SK-N-DZ (cell line): ENCODE measurements around the gene TBX4.
"Not testable (repeated sequence)": the region's sequence is repeated elsewhere in the genome, so short reads cannot be mapped to it uniquely, and the experiment has no call there.

Experiments used
- DNase-seq: peaks from one replicate; pipeline ENCODE4 v3.0.0-alpha.2; 2015; ENCODE audit warnings: low spot score

The TBX4 gene

GRCh38 chr17:61483778-61484116 is 31.5 kb downstream of the TBX4 start:
- DNase-seq = no peak

DNA sequence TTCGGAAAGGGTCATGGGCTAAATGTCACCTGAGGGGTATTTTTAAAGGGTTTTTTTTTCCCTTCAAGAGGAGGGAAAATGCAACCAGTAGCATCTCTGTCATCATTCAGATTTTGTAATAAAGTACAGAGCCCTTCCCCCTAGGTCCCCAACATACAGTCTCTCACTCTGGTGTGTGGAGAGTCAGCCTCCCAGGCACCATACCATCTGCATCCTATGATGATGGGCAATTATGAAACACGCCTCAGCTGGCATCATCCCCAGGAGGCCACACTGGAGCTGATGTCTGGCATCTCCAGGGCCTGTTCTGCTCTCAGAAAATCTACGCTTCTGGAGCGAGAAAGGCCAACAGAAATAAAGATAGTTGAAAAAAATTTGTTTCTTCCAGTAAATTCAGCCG is 32.0 kb downstream of the TBX4 start:
- DNase-seq = no peak

DNA sequence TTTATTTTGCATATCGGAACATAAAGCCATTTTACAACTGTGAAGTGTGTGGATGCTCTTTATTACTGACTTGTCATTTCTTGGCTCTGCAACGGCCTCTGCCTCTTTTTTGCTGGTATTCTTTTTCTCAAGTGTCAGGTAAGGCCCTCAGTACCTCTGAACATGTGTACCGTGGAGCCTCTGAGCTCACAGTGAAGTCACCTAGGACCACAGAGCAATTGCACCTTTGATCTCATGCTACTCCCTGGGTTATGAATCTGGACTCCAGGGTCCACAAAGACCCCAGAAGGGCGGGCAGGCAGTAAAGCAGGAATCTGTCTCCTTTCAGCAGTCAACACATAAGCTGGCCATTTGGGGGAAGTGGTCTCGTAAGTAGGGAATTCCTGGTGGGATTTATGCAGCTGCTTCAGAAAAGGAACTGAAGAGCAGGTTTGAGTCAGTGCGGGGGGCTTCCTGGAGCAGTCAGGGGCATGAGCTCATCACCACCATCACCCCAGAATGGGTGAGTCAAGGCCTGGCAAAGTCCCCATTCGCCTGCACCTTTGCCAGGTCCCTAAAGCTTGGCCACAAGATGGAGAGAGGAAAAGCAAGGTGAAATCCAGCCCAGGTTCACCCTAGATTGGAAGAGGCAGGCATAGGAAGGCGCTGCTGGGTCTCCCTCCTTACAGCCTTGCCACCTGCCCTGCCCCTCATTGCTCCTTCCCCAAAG is 33.0 kb downstream of the TBX4 start:
- no peak for DNase-seq

DNA sequence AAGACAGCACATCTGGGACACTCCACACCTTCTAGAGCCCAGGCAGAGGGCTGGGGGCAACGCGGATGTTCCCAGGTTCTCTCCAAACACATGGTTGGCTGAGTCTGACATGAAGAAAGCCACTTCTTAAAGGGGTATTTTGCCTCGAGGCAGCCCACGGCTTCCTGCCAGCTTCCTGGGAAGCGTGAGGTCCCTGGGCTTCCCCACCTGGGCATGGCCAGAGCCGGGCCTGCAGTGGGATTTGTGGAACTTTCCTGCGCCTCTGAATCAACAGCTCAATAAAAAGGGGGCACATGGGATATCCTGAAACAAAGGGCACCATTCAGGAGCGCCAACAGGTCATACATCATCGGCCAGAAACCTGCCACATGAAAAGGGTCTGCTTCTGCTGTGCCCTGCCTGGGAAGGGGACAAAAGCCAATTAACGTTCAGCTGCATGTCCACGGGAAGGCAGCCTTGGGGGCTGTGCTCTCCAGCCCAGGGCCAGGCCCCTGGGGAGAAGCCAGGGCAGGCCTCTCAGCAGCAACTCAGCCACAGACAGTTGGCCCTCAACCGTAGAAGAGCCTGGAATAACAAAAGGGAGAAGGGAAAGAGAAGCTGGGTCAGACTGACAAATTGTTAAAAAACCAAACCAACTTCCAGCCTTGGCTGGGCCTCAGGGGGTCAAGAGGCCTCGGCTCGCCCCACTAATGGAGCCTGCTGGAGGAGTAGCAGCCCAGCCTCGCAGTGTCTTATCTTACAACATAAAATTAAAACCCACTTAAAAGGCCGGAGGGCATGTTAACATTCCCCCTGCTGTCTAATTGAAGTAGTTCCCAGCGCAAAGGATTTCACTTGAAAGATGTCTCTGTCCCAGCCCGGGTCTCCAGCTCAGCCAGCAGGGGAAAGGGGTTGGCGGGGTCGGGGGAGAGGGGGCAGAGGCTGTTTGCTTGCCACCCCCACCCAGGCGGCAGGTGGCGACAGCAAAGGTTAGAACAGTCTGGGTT is 34.2 kb downstream of the TBX4 start:
- DNase-seq = peak; percentile 94

DNA sequence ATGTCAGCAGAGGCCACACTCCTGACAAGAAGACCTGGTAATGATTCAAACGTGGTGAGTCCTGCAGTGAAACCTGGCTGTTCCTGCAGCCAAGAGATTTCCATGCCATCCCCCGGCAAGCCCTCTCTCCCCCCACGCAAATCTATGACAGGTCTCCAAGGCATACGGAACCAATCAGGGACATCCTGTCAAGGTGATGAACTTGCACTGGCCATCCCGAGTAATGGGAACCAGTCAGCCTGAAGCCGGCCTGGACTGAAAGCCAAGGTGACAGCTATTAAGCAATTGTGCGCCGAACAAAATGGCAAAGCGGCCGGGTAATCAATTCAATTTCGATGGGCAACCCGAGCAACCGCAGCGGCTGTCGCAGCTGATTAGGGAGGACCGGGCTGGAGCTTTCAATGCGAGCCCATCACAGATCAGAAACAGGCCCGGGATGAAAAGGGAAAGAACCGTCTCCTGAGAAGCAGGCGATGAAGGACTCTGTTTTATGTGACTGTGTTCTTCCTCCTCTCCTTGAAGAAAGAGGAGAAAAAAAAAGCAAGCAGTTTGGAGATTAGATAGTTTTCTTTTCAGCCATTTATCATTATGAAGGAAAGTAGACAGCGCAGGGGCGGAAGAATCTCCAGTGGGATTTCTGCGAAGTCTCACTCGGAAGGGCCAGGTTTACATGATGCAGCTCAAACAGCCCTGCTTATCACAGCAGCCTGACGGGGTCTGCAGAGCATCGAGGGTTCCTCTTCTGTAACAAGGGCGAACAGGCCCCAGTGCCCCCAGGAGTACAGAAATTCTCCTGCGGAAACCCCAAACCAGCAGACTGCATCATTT is 35.2 kb downstream of the TBX4 start:
- peak; percentile 94 for DNase-seq

DNA sequence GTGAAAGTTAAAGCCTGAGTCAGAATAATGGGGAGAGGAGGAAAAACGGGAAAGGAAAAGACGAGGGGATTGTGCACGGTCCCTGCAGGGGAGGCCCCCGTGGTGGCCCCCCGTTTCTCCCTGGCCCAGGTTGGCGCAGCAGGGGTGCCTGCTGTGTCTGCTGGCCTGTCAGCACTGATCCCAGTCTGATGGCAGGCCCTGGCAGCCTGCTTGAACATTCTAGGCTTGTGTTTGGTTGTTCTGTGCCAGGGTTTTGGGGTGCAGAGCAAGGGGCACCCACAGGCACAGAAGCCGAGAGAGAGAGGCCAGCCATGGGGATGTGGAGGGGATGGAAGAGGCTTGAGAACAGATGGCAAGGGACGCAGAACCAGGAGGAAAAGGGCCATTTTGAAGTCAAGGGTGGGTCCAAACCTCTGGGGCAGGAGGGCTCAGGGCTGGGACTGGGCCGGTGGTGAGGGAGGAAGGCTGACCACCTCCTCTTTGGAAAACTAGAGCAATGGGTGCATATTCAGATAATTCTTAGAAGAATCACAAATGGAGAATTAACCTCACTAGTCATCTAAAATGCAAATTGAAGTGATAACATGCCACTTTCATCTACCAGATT is 35.9 kb downstream of the TBX4 start:
- no peak for DNase-seq

DNA sequence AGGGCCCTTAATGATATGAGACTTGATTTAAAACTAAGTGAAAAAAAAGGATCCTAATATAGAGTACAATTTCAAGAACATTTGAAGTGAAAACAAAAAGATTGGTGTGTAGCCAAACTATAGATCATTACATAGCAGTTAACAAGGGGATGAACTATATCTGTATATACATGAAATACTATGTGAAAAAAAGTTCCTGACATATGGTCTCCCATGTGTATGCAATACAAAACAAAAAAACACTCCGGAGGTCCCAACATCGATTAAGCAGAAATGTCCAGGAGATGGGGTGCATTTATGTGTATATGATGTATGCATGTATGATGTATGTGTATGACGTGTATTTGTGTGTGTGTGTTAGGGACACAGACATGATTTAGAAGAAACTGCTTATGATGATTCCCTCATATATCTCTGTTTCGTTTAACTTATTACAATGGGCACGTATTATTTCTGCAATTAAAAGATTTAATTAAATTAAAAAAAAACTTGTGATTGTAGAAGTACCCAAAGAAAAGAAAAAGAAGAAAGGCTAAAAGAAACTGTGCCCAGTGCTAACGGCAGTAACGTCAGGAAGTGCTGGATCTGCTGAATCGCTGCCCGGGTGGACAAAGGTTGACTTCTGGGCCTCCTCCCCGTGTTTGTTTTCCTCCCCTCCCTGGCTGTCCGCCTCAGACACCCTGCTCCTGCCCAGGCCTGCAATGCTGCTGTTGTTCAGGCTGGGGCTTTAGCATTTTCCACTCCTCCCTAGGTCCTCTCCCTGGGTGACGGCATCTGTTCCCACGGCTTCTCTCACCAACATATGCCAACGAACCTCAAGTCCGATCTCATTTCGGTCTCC is 36.9 kb downstream of the TBX4 start:
- DNase-seq = no peak

- DNase-seq = no peak
These were observed 37.7 kb downstream of the TBX4 start for GRCh38 chr17:61489719-61490490.

DNA sequence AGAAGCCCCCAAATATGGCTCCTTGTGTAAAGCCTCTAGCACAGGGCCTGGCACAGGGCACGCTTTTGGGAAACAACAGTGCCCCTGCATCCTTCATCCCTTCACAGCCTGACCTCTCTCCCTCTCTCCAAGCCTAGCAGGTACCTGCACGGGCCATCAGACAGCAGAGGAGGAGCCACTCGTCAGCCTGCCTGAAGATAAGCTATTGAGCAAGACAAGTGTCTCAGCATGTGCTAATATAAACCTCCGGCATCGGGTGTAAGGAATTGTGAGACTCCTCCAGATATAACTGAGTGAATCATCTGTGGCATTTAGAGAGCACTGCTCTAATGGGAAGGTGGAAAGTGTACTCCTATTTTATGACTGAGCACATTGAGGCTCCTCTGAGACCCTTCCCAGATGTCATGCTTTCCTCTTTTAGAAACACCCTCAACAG is 38.3 kb downstream of the TBX4 start:
- no peak for DNase-seq

DNA sequence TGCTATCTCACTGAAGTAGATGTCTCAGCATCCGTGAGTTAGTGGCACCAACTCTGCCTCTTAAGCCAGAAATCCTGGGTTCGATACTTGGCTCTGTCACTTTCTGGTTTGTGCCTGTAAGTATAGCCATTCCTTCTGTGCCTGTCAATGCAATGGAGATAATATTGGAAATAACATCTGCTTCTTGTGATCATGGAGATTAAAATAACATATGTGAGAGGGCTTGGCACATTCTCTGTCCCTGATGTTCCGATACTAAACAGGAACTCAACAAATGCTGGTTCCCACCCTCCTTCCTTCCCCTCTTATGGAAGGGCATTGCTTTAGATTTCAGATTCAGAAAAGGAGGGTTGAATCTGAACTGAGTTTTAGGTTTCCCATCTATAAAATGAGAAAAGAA is 39.8 kb downstream of the TBX4 start:
- DNase-seq = no peak

DNA sequence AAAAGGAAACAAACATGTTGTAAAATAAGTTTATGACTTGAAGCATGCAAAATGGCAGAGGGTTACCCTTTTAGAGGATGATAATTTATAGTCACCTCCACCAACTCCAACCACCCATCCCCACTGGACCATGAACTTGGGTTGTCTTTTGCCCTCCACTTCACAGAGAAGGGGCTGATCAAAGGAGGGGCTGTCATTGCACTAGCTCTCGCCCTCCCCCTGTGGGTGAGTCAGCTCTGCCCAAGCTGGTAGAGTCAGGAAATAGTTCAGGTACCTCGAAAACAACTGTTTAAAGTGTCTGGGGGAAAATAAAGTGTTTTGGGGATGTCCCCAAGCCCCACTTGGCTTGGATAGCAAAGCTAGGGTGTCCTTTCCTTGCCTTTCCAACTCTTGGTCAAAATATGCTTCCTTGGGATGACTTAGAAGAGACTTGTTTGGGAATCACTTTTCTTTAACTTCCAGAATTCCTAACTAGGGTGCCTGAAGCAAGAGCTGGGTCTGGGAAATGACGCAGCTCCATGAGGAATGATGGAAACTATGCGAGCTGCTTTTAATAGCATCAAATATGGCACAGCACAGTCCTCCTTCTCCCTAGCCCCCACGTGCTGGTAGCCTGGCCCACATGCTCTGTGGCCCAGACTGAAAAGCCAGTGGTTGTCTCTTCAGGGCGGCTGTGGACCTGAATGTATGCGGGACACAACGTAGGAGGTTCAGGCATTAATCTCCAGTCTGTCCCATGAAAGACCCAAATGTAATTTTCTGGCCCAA is 40.7 kb downstream of the TBX4 start:
- DNase-seq = no peak

- not testable (repeated sequence) for DNase-seq
These were observed 41.7 kb downstream of the TBX4 start for GRCh38 chr17:61493830-61494324.

GRCh38 chr17:61494325-61495160 is 42.3 kb downstream of the TBX4 start:
- DNase-seq = peak; percentile 89

GRCh38 chr17:61495161-61495857 is 43.1 kb downstream of the TBX4 start:
- peak; percentile 72 for DNase-seq

- peak; percentile 37 for DNase-seq
These were observed 44.1 kb downstream of the TBX4 start for GRCh38 chr17:61496174-61496956.

DNA sequence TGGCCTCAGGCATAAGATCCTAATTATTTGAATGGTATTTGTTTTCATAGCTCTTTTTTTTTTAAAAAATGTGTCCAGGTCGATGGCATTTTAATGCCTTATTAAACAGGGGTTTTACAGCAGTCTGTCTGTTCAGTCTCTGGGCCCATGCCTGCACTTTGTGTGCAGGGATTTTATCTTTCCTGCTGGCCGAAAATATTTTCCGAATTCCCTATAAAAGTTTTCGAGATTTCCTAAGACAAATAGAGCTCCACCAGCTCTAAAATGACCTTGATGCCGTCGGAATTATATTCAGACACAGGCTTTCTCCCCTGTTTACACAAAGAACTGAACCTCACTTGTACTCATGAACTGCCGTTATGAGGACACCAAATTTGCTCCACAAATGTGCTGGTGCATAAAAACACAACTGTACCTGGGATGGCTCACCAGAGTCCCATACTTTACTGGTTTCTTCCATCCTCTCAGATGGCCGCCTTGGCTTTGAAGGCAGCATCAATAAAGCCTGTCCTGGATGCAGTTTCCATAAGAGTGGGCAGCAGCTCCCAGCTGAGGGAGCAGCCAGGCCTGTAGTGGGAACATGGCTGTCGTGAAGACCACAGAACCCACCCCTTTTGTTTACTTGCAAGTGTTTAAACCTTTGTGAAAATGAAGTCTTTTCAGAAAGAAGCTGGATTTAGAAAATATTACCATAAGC is 44.9 kb downstream of the TBX4 start:
- DNase-seq = no peak
